ENCODE measurements around the gene LRRC55.
"Not testable (repeated sequence)": the region's sequence is repeated elsewhere in the genome, so short reads cannot be mapped to it uniquely, and the experiment has no call there.

The LRRC55 gene

DNA sequence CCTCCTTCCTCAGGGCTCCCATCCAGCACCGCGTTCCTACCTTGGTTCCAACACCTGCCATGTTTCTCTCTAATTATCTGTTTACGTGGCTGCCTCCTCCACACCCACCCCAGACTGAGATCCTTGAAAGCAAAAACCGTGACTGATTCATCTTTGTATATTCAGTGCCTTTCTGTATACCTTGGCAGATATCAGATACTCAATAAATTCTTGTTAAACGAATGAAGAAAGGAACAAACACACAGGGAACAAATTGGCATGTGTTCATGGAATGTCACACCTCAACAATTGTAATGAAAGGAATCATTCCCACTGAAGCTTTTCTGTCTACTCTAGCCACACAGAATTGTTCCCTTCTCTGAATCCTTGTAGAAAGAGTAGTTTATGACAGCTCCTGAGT is 20.4 kb upstream of the LRRC55 start:
- H3K4me1 ChIP-seq (ENCODE audit: control insufficient read depth, insufficient read depth, low read length), result peaks cover 13% of the 10 kb centered on the region
- no peak overlapping the region for H3K9ac ChIP-seq (ENCODE audit: low read length)
- no peak overlapping the region for H3K4me3 ChIP-seq (ENCODE audit: low read depth, low read length)
- H3K36me3 ChIP-seq (ENCODE audit: control insufficient read depth, insufficient read depth, low read length), result no peaks in the 10 kb centered on the region
- H3K27ac ChIP-seq (ENCODE audit: low read depth, low read length), result no peak overlapping the region
- no peaks in the 10 kb centered on the region for H3K9me3 ChIP-seq (ENCODE audit: control insufficient read depth, insufficient read depth, low read depth, low read length)
- H3K27me3 ChIP-seq (ENCODE audit: control insufficient read depth, insufficient read depth, low read length), result no peaks in the 10 kb centered on the region

DNA sequence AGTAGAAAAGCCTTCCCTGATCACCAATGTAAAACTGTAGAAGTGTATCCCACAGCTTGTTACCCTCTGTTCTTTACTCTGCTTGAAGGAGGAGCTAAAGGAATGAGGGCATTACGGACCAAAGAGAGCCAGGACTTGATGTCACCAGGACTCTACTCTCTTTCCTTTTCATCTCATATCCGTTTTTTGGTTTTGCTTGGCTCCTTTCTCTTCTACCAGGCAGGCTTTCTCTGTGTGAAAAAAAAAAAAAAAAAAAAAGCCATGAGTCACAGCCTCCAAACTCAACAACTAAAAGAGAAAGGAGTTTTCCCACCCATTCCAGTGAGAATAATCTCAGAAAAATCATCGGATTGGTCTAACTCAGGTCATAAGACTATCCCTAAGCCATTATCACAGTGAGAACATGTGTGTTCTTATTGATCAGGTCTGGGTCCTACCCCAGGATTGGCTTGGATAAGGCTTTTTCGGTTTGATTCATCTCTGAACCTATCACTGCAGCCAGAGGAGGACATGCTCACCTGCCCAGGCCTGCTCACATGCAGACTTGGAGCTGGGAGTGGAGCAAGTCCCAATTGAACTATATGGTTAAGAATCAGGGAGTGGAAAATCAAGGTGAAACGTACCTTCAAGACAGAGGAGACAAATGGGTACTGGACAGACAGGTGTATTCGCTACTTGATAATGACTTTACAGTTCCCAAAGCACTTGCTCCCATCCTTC is 19.4 kb upstream of the LRRC55 start:
- Histone ChIP-seq H3K27ac (ENCODE audit: low read depth, low read length) (no peak overlapping the region), H3K4me3 (ENCODE audit: low read depth, low read length) (no peak overlapping the region), H3K9ac (ENCODE audit: low read length) (no peak overlapping the region), H3K4me1 (ENCODE audit: control insufficient read depth, insufficient read depth, low read length) (peaks cover 6% of the 10 kb centered on the region; the same call in 1 of the 2 replicates), H3K27me3 (ENCODE audit: control insufficient read depth, insufficient read depth, low read length) (no peaks in the 10 kb centered on the region), H3K36me3 (ENCODE audit: control insufficient read depth, insufficient read depth, low read length) (no peaks in the 10 kb centered on the region), H3K9me3 (ENCODE audit: control insufficient read depth, insufficient read depth, low read depth, low read length) (no peaks in the 10 kb centered on the region)

DNA sequence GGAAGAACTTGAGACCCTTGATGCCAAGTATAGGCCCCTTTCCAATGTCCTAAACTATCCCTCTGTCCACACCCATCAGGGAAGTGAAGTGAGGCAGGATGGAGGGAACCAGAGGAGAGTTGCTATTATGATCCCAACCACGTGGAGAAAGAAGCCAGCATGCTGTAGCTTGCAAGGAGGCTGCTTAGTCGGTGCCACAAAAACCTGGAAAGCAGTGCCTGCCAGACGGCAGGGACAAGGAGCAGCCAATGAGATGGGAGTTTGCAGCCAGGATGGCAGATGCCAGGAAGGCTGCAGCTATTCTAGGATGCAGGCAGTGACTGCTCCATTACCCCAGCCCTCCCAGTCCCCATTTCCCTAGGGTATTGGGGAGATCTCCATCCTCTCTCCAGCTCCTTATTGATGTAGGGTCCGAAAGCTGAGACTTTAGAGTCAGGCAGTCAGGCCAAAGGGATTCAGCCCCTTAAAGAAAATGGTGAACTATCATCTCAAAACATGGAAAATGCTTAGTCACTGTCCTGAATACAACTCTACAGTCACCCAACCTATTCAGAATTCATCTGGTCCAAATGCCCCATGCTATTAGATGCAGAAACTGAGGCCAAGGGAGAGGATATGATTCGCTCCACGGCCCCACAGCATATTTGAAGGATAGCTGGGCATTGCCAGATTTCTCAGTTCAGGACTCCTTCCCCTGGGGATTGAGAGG is 18.4 kb upstream of the LRRC55 start:
- Histone ChIP-seq H3K9me3 (ENCODE audit: control insufficient read depth, insufficient read depth, low read depth, low read length) (peaks cover 3% of the 10 kb centered on the region; the same call in 1 of the 2 replicates), H3K9ac (ENCODE audit: low read length) (no peak overlapping the region), H3K4me3 (ENCODE audit: low read depth, low read length) (no peak overlapping the region), H3K27me3 (ENCODE audit: control insufficient read depth, insufficient read depth, low read length) (no peaks in the 10 kb centered on the region), H3K4me1 (ENCODE audit: control insufficient read depth, insufficient read depth, low read length) (peaks cover 3% of the 10 kb centered on the region; the same call in 1 of the 2 replicates), H3K36me3 (ENCODE audit: control insufficient read depth, insufficient read depth, low read length) (no peaks in the 10 kb centered on the region), H3K27ac (ENCODE audit: low read depth, low read length) (no peak overlapping the region)

DNA sequence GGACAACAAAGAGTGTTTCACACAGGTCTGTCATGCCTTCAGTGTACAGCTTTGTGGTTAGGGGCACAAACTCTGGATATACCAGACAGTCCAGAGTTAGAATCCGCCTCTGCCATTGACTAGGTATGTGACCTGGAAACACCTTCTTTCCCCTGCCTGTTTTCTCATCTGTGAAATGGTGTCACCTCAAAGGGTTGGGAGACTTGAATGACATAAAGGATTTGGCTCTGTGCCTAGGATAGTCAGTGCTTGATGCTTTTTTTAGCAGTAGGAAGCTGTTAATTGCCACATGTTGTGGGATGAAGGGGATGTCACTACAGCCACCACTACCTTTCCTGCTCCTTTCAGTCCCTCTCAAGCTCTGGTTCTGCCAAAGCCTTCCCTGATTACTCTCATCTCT is 17.4 kb upstream of the LRRC55 start:
- Histone ChIP-seq H3K36me3 (ENCODE audit: control insufficient read depth, insufficient read depth, low read length) (no peaks in the 10 kb centered on the region; the same call in 1 of the 2 replicates), H3K9ac (ENCODE audit: low read length) (no peak overlapping the region), H3K27me3 (ENCODE audit: control insufficient read depth, insufficient read depth, low read length) (no peaks in the 10 kb centered on the region), H3K9me3 (ENCODE audit: control insufficient read depth, insufficient read depth, low read depth, low read length) (peaks cover 13% of the 10 kb centered on the region), H3K27ac (ENCODE audit: low read depth, low read length) (no peak overlapping the region), H3K4me3 (ENCODE audit: low read depth, low read length) (no peak overlapping the region), H3K4me1 (ENCODE audit: control insufficient read depth, insufficient read depth, low read length) (peaks cover 3% of the 10 kb centered on the region; the same call in 1 of the 2 replicates)

DNA sequence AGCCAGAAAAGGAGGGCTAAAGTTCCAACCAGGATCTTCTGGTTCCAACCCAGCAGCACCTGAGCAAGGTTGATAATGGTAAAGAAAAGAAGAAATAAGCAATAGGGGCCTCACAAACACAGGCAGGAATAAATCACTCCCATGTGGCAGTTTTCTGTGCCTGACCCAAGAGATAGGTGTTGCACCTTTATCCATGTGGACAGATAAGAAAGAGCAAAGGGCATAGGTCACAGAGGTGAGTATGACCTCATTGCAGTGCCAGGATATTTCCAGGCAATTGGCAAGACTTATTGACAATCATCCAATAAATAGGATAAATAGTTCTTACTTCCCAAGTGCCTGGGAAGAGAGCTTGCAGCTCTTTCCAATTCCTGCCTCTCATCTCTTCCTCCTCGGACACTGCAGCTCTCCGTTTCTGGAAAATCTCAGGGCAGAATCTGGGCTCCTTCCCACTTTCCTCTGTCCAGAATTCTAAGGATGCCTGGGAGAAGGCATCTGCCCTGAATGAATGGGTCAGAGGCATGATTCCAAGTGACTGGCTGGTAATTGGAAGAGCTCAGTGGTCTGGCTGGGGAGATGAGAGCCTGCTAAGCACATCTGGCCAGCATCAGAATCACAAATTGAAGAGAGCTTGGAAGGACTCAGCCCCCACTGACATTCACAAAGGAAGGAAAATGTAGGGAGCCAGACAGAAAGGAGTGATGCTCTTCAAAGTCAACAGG is 14.5 kb upstream of the LRRC55 start:
- no peaks in the 10 kb centered on the region; the same call in 1 of the 2 replicates for H3K27me3 ChIP-seq (ENCODE audit: control insufficient read depth, insufficient read depth, low read length)

DNA sequence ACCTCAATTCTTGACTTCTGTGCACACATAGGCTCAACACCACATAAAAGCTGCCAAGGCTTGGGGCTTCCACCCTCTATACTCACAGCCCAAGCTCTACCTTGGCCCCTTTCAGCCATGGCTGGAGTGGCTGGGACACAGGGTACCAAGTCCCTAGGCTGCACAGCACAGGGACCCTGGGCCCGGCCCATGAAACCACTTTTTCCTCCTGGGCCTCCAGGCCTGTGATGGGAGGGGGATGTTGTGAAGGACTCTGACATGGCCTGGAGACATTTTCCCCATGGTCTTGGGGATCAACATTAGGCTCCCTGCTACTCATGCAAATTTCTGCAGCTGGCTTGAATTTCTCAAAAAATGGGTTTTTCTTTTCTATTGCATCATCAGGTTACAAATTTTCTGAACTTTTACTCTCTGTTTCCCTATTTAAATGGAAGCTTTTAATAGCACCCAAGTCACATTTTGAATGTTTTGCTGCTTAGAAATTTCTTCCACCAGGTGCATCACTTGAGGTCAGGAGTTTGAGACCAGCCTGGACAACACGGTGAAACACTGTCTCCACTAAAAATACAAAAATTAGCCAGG is 11.9 kb upstream of the LRRC55 start:
- H3K9ac ChIP-seq (ENCODE audit: low read length); H3K36me3 ChIP-seq (ENCODE audit: control insufficient read depth, insufficient read depth, low read length); H3K4me1 ChIP-seq (ENCODE audit: control insufficient read depth, insufficient read depth, low read length); H3K27me3 ChIP-seq (ENCODE audit: control insufficient read depth, insufficient read depth, low read length); H3K4me3 ChIP-seq (ENCODE audit: low read depth, low read length); H3K27ac ChIP-seq (ENCODE audit: low read depth, low read length): not testable (repeated sequence)
- peaks cover 23% of the 10 kb centered on the region for H3K9me3 ChIP-seq (ENCODE audit: control insufficient read depth, insufficient read depth, low read depth, low read length)

More for the DNA sequence above, 14.5 kb upstream of the LRRC55 start:
- H3K9ac ChIP-seq (ENCODE audit: low read length), result no peak overlapping the region
- H3K27ac ChIP-seq (ENCODE audit: low read depth, low read length), result no peak overlapping the region
- no peaks in the 10 kb centered on the region; the same call in 1 of the 2 replicates for H3K36me3 ChIP-seq (ENCODE audit: control insufficient read depth, insufficient read depth, low read length)
- H3K4me3 ChIP-seq (ENCODE audit: low read depth, low read length), result no peak overlapping the region
- H3K9me3 ChIP-seq (ENCODE audit: control insufficient read depth, insufficient read depth, low read depth, low read length), result peaks cover 23% of the 10 kb centered on the region
- no peaks in the 10 kb centered on the region for H3K4me1 ChIP-seq (ENCODE audit: control insufficient read depth, insufficient read depth, low read length)

DNA sequence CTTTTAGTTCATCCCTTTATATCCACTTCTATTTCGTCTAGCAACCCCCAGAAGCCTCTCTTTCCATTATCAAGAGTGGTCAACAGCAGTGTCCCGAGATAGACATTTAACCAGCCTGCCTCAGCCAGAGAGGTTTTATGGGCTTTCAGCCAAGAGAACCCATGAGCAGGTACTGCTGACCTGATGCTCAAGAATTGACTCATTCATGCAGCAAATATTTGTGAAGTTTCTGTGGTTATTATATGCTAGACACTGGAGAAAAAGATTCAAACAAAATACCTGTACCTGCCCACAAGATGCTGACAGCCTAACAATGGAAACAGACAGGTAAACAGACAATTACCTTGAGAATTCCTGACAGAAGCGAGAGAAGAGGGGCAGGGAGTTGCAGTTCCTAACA is 9.7 kb upstream of the LRRC55 start:
- H3K27me3 ChIP-seq (ENCODE audit: control insufficient read depth, insufficient read depth, low read length), result no peaks in the 10 kb centered on the region; the same call in 1 of the 2 replicates

DNA sequence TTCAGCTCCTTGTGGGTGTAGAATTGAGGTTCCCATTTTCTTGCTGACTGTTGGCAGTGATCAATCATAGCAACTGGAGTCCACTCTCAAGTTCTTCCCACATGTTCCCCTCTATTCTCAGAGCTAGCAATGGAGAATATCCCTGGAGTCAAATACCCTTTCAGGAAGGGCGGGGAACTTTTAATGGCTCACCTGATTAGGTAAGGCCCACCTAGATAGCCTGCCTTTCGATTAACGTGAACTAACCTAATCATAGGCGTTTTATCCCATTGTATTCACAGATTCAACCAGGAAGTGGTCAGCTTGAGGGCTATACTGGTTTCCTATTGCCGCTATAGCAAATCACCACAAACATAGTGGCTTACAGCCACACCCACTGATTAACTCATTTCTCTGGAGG is 7.1 kb upstream of the LRRC55 start:
- Histone ChIP-seq H3K27me3 (ENCODE audit: control insufficient read depth, insufficient read depth, low read length) (peaks cover 8% of the 10 kb centered on the region; the same call in 1 of the 2 replicates), H3K36me3 (ENCODE audit: control insufficient read depth, insufficient read depth, low read length) (no peaks in the 10 kb centered on the region)

More for the DNA sequence above, 9.7 kb upstream of the LRRC55 start:
- H3K9me3 ChIP-seq (ENCODE audit: control insufficient read depth, insufficient read depth, low read depth, low read length), result peaks cover 23% of the 10 kb centered on the region
- no peak overlapping the region for H3K27ac ChIP-seq (ENCODE audit: low read depth, low read length)
- no peak overlapping the region for H3K4me3 ChIP-seq (ENCODE audit: low read depth, low read length)
- H3K9ac ChIP-seq (ENCODE audit: low read length), result no peak overlapping the region
- H3K4me1 ChIP-seq (ENCODE audit: control insufficient read depth, insufficient read depth, low read length), result no peaks in the 10 kb centered on the region
- H3K36me3 ChIP-seq (ENCODE audit: control insufficient read depth, insufficient read depth, low read length), result no peaks in the 10 kb centered on the region; the same call in 1 of the 2 replicates

DNA sequence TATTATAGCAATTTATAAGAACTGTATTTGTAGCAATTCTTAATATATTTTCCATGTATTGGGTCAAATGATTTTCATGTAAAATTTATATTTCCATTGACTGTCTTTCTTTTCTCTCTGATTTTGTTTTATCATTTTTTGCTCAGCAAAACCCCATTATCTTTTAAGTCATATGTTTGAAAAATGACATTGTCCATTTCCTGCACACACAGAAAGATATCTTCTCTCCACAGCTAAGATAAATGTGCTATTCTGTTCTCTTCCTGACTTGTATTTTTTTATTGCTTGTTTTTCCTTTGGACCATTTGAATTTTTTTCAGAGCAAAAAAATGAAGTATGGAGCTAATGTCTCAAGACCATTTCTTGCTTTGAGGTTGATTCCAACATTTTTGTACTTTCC is 6.3 kb upstream of the LRRC55 start:
- peaks cover 6% of the 10 kb centered on the region for H3K4me1 ChIP-seq (ENCODE audit: control insufficient read depth, insufficient read depth, low read length)
- H3K4me3 ChIP-seq (ENCODE audit: low read depth, low read length), result no peak overlapping the region
- no peak overlapping the region for H3K27ac ChIP-seq (ENCODE audit: low read depth, low read length)
- H3K9ac ChIP-seq (ENCODE audit: low read length), result no peak overlapping the region
- no peaks in the 10 kb centered on the region for H3K9me3 ChIP-seq (ENCODE audit: control insufficient read depth, insufficient read depth, low read depth, low read length)
- H3K27me3 ChIP-seq (ENCODE audit: control insufficient read depth, insufficient read depth, low read length), result peaks cover 16% of the 10 kb centered on the region
- no peaks in the 10 kb centered on the region for H3K36me3 ChIP-seq (ENCODE audit: control insufficient read depth, insufficient read depth, low read length)

More for the DNA sequence above, 7.1 kb upstream of the LRRC55 start:
- Histone ChIP-seq H3K4me3 (ENCODE audit: low read depth, low read length) (no peak overlapping the region), H3K27ac (ENCODE audit: low read depth, low read length) (no peak overlapping the region), H3K9ac (ENCODE audit: low read length) (no peak overlapping the region), H3K4me1 (ENCODE audit: control insufficient read depth, insufficient read depth, low read length) (peaks cover 5% of the 10 kb centered on the region), H3K9me3 (ENCODE audit: control insufficient read depth, insufficient read depth, low read depth, low read length) (peaks cover 6% of the 10 kb centered on the region)

DNA sequence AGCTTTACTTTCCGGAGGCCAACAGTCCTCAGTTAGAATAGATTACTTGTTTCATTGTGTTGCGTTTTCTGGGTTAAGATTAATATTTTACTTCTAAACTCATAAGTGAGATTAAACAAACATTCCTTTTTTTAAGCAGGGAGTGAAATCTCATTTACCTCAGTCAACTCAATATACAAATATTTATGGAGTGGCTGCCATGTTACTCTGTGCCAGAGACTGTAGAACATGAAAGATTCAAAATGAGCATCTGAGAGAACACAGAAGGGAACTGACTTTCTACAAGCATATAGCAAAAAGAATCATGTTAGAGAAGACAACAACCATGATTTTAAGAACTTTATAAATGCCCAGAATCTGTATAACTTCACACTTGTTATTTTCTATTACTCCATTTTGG is 3.4 kb upstream of the LRRC55 start:
- H3K27ac ChIP-seq (ENCODE audit: low read depth, low read length), result no peak overlapping the region
- H3K9ac ChIP-seq (ENCODE audit: low read length), result no peak overlapping the region
- H3K4me3 ChIP-seq (ENCODE audit: low read depth, low read length), result no peak overlapping the region
- H3K36me3 ChIP-seq (ENCODE audit: control insufficient read depth, insufficient read depth, low read length), result no peaks in the 10 kb centered on the region
- peaks cover 33% of the 10 kb centered on the region for H3K27me3 ChIP-seq (ENCODE audit: control insufficient read depth, insufficient read depth, low read length)
- H3K9me3 ChIP-seq (ENCODE audit: control insufficient read depth, insufficient read depth, low read depth, low read length), result no peaks in the 10 kb centered on the region
- H3K4me1 ChIP-seq (ENCODE audit: control insufficient read depth, insufficient read depth, low read length), result peaks cover 17% of the 10 kb centered on the region

Data from HUES6 (cell line).